ENCODE results near the gene LARP4B. TPM values are rescaled to one million over a fixed set of nuclear protein-coding genes. Genes with fewer than 3 reads are reported as not detected.

The LARP4B gene
- total RNA-seq, 1 donor from 2014 or later = 114 TPM

- H3K27ac Mint-ChIP-seq = peak overlapping the region; percentile 56
- H3K36me3 Mint-ChIP-seq (ENCODE audit: insufficient read depth) = peaks cover 30% of the 10 kb centered on the region
- H3K9me3 Mint-ChIP-seq (ENCODE audit: low read depth) = no peaks in the 10 kb centered on the region
- H3K4me1 Mint-ChIP-seq (ENCODE audit: low read depth) = peaks cover 3% of the 10 kb centered on the region
- H3K27me3 Mint-ChIP-seq = no peaks in the 10 kb centered on the region
- no peak overlapping the region for H3K4me3 Mint-ChIP-seq (ENCODE audit: low read depth)
- no peak for DNase-seq (ENCODE audit: low spot score, unreplicated experiment)
- no peak for TF ChIP-seq CTCF (IDR thresholded peaks at IDR 0.05; ENCODE audit: unreplicated experiment)
Measured at GRCh38 chr10:865257-865656, 66.2 kb downstream of the LARP4B start.

GRCh38 chr10:860519-860918, 71.0 kb downstream of the LARP4B start:
- no peak for TF ChIP-seq CTCF (IDR thresholded peaks at IDR 0.05; ENCODE audit: unreplicated experiment)
- H3K9me3 Mint-ChIP-seq (ENCODE audit: low read depth) = no peaks in the 10 kb centered on the region
- H3K27me3 Mint-ChIP-seq = no peaks in the 10 kb centered on the region
- peaks cover 39% of the 10 kb centered on the region for H3K36me3 Mint-ChIP-seq (ENCODE audit: insufficient read depth)
- H3K4me3 Mint-ChIP-seq (ENCODE audit: low read depth) = no peak overlapping the region
- peaks cover 5% of the 10 kb centered on the region for H3K4me1 Mint-ChIP-seq (ENCODE audit: low read depth)
- DNase-seq (ENCODE audit: low spot score, unreplicated experiment) = no peak
- no peak overlapping the region for H3K27ac Mint-ChIP-seq

- no peaks in the 10 kb centered on the region for H3K27me3 Mint-ChIP-seq
- no peak overlapping the region for H3K4me3 Mint-ChIP-seq (ENCODE audit: low read depth)
- H3K27ac Mint-ChIP-seq = peak overlapping the region; percentile 6
- H3K36me3 Mint-ChIP-seq (ENCODE audit: insufficient read depth) = peaks cover 43% of the 10 kb centered on the region
- H3K4me1 Mint-ChIP-seq (ENCODE audit: low read depth) = peaks cover 5% of the 10 kb centered on the region
- no peak for TF ChIP-seq CTCF (IDR thresholded peaks at IDR 0.05; ENCODE audit: unreplicated experiment)
- peaks cover 4% of the 10 kb centered on the region for H3K9me3 Mint-ChIP-seq (ENCODE audit: low read depth)
- DNase-seq (ENCODE audit: low spot score, unreplicated experiment) = no peak
Measured at GRCh38 chr10:856416-857157, 74.9 kb downstream of the LARP4B start.

- H3K27ac Mint-ChIP-seq = peak overlapping the region; percentile 18
- peaks cover 45% of the 10 kb centered on the region for H3K36me3 Mint-ChIP-seq (ENCODE audit: insufficient read depth)
- peaks cover 5% of the 10 kb centered on the region for H3K4me1 Mint-ChIP-seq (ENCODE audit: low read depth)
Measured at GRCh38 chr10:855671-856070, 75.8 kb downstream of the LARP4B start.

GRCh38 chr10:855079-855478, 76.4 kb downstream of the LARP4B start:
- Mint-ChIP-seq H3K9me3 (ENCODE audit: low read depth) (peaks cover 15% of the 10 kb centered on the region), H3K27ac (no peak overlapping the region), H3K27me3 (no peaks in the 10 kb centered on the region), H3K4me1 (ENCODE audit: low read depth) (peaks cover 5% of the 10 kb centered on the region), H3K36me3 (ENCODE audit: insufficient read depth) (peaks cover 47% of the 10 kb centered on the region), H3K4me3 (ENCODE audit: low read depth) (no peak overlapping the region)
- no peak for DNase-seq (ENCODE audit: low spot score, unreplicated experiment)
- TF ChIP-seq CTCF (IDR thresholded peaks at IDR 0.05; ENCODE audit: unreplicated experiment) = no peak

More at GRCh38 chr10:855671-856070, 75.8 kb downstream of the LARP4B start:
- no peaks in the 10 kb centered on the region for H3K27me3 Mint-ChIP-seq
- peaks cover 10% of the 10 kb centered on the region for H3K9me3 Mint-ChIP-seq (ENCODE audit: low read depth)
- TF ChIP-seq CTCF (IDR thresholded peaks at IDR 0.05; ENCODE audit: unreplicated experiment) = no peak
- no peak overlapping the region for H3K4me3 Mint-ChIP-seq (ENCODE audit: low read depth)
- DNase-seq (ENCODE audit: low spot score, unreplicated experiment) = no peak
